ENCODE measurements around the gene PLEKHA4. TPM values are rescaled to one million over a fixed set of nuclear protein-coding genes. Genes with fewer than 3 reads are reported as not detected.
A peak's percentile ranks its signal among the peaks of the same experiment; 100 is the strongest.

Gene PLEKHA4
- total RNA-seq, 1 experiment from 2014 or later = 20.7 TPM

DNA sequence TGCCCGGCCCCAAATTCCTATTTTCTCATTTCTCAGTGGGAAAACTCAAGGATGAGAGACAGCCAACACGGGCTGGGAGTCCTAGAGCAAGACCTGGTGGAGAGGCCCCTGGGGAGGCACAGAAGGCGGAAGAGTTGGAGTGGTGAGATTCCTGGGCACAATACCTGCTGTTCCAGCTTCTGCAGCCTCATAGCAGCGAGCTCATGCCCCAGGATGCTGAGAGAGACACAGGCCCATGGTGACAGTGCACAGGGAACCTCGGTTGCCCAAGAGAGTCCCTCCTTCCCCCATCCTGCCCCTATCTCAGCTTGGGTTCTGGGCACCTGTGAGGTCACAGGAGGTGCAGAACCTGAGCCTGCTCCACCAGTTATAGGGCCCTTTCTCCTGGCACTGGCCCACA, 28.8 kb upstream of the PLEKHA4 start:
- H3K4me3 ChIP-seq (ENCODE audit: low read depth, low read length, poor library complexity, severe bottlenecking) = no peak overlapping the region

GRCh38 chr19:48896191-48896720, 27.8 kb upstream of the PLEKHA4 start:
- H3K9me3 ChIP-seq (ENCODE audit: low read depth, low read length, poor library complexity, severe bottlenecking) = no peaks in the 10 kb centered on the region
- no peak overlapping the region for H3K4me3 ChIP-seq (ENCODE audit: low read depth, low read length, poor library complexity, severe bottlenecking)
- H3K36me3 ChIP-seq (ENCODE audit: insufficient read depth, low read length, poor library complexity, severe bottlenecking) = no peaks in the 10 kb centered on the region
- no peaks in the 10 kb centered on the region for H3K27me3 ChIP-seq (replicated peaks; ENCODE audit: insufficient read depth, low read depth, low read length, poor library complexity)
- DNase-seq (ENCODE audit: low spot score) = peak; percentile 53
- POLR2A ChIA-PET (ENCODE audit: low non-redundant PET) = no interaction called here
- H3K4me1 ChIP-seq (ENCODE audit: insufficient read depth, low read length, poor library complexity, severe bottlenecking) = no peaks in the 10 kb centered on the region
- CTCF ChIA-PET = no interaction called here
- TF ChIP-seq EZH2 (IDR thresholded peaks at IDR 0.05; ENCODE audit: borderline replicate concordance, low read depth, low read length, poor library complexity, severe bottlenecking) = no peak
- TF ChIP-seq CTCF (conservative IDR thresholded peaks at IDR 0.05; ENCODE audit: low read depth, low read length) = no peak
- intact Hi-C loops (cut with micrococcal nuclease; ENCODE audit: unreplicated experiment) = no loop called here
- no peak overlapping the region for H3K27ac ChIP-seq (ENCODE audit: low read depth, low read length, poor library complexity, severe bottlenecking)
- BruUV-seq (replicated peaks) = no TSS peak

More for the DNA sequence above, 28.8 kb upstream of the PLEKHA4 start:
- no peak for DNase-seq (ENCODE audit: low spot score)
- H3K36me3 ChIP-seq (ENCODE audit: insufficient read depth, low read length, poor library complexity, severe bottlenecking) = no peaks in the 10 kb centered on the region
- H3K27ac ChIP-seq (ENCODE audit: low read depth, low read length, poor library complexity, severe bottlenecking) = no peak overlapping the region
- BruUV-seq (replicated peaks) = no TSS peak
- peaks cover 3% of the 10 kb centered on the region for H3K4me1 ChIP-seq (ENCODE audit: insufficient read depth, low read length, poor library complexity, severe bottlenecking)
- intact Hi-C loops (cut with micrococcal nuclease; ENCODE audit: unreplicated experiment) = no loop called here
- H3K27me3 ChIP-seq (replicated peaks; ENCODE audit: insufficient read depth, low read depth, low read length, poor library complexity) = no peaks in the 10 kb centered on the region
- no peaks in the 10 kb centered on the region for H3K9me3 ChIP-seq (ENCODE audit: low read depth, low read length, poor library complexity, severe bottlenecking)
- CTCF ChIA-PET = no interaction called here
- POLR2A ChIA-PET (ENCODE audit: low non-redundant PET) = no interaction called here
- no peak for TF ChIP-seq CTCF (conservative IDR thresholded peaks at IDR 0.05; ENCODE audit: low read depth, low read length)
- no peak for TF ChIP-seq EZH2 (IDR thresholded peaks at IDR 0.05; ENCODE audit: borderline replicate concordance, low read depth, low read length, poor library complexity, severe bottlenecking)

DNA sequence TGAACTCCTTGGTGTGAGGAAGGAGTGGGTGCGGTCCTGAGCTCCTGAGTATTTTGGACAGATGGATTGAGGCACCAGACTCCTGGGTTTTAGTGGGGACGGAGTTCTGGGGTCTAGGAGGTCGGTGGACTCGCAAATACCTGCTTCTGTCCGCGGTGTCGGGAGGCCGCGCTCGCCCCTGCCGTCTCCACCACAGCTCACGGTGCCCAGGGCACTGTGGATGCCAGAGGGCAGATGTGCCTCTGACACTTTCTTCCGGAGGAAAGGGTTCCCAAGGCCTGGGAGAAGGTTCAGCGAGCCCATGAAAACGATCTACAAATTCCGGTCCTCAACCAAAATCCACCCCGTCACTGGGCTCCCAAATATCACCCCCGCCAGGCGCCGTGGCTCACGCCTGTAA, 26.8 kb upstream of the PLEKHA4 start:
- no peaks in the 10 kb centered on the region for H3K4me1 ChIP-seq (ENCODE audit: insufficient read depth, low read length, poor library complexity, severe bottlenecking)
- ChIA-PET POLR2A (ENCODE audit: low non-redundant PET) (no interaction called here), CTCF (no interaction called here)
- H3K27ac ChIP-seq (ENCODE audit: low read depth, low read length, poor library complexity, severe bottlenecking) = no peak overlapping the region
- no peaks in the 10 kb centered on the region for H3K36me3 ChIP-seq (ENCODE audit: insufficient read depth, low read length, poor library complexity, severe bottlenecking)
- no peaks in the 10 kb centered on the region for H3K9me3 ChIP-seq (ENCODE audit: low read depth, low read length, poor library complexity, severe bottlenecking)
- no TSS peak for BruUV-seq (replicated peaks)
- no peak overlapping the region for H3K4me3 ChIP-seq (ENCODE audit: low read depth, low read length, poor library complexity, severe bottlenecking)
- intact Hi-C loops (cut with micrococcal nuclease; ENCODE audit: unreplicated experiment) = no loop called here
- TF ChIP-seq CTCF (conservative IDR thresholded peaks at IDR 0.05; ENCODE audit: low read depth, low read length) = no peak
- no peak for TF ChIP-seq EZH2 (IDR thresholded peaks at IDR 0.05; ENCODE audit: borderline replicate concordance, low read depth, low read length, poor library complexity, severe bottlenecking)
- no peaks in the 10 kb centered on the region for H3K27me3 ChIP-seq (replicated peaks; ENCODE audit: insufficient read depth, low read depth, low read length, poor library complexity)
- no peak for DNase-seq (ENCODE audit: low spot score)
